WERI-Rb-1 (cell line): ENCODE measurements around the gene BRCA2.
A peak's percentile ranks its signal among the peaks of the same experiment; 100 is the strongest.

ENCODE experiments used
- DNase-seq: peaks from one replicate; pipeline ENCODE4 v3.0.0-alpha.2; 2020
- H3K27ac ChIP-seq: fragments of 250-450 bp; sonication (Bioruptor Pico); 2 replicates; pipeline ENCODE4 v1.5.1; 2020; ENCODE audit warnings: mild to moderate bottlenecking, moderate library complexity
- H3K27me3 ChIP-seq: fragments of 250-450 bp; sonication (Bioruptor Pico); 2 replicates; pipeline ENCODE4 v1.5.1; 2021; ENCODE audit warnings: mild to moderate bottlenecking, low read depth, moderate library complexity; ENCODE audit not compliant: insufficient read depth, severe bottlenecking
- H3K36me3 ChIP-seq: fragments of 250-450 bp; sonication (Bioruptor Pico); 2 replicates; pipeline ENCODE4 v1.5.1; 2020; ENCODE audit warnings: mild to moderate bottlenecking, moderate library complexity
- H3K4me3 ChIP-seq: 2 replicates; pipeline ENCODE4 v1.5.1; 2011; ENCODE audit warnings: low read depth, mild to moderate bottlenecking, control low read depth, low read length
- H3K9me3 ChIP-seq: fragments of 250-450 bp; sonication (Bioruptor Pico); 2 replicates; pipeline ENCODE4 v1.5.1; 2021; ENCODE audit warnings: mild to moderate bottlenecking, moderate library complexity; ENCODE audit not compliant: severe bottlenecking
- TF ChIP-seq, protein P1 (sequence below): IDR thresholded peaks from 2 replicates; pipeline ENCODE4 v1.5.1; 2011; ENCODE audit warnings: low read depth, mild to moderate bottlenecking, control low read depth, inconsistent platforms, low read length

Gene BRCA2

GRCh38 chr13:32428581-32429432 lies 113.5 kb downstream of the BRCA2 start:
- TF ChIP-seq, protein P1, sequence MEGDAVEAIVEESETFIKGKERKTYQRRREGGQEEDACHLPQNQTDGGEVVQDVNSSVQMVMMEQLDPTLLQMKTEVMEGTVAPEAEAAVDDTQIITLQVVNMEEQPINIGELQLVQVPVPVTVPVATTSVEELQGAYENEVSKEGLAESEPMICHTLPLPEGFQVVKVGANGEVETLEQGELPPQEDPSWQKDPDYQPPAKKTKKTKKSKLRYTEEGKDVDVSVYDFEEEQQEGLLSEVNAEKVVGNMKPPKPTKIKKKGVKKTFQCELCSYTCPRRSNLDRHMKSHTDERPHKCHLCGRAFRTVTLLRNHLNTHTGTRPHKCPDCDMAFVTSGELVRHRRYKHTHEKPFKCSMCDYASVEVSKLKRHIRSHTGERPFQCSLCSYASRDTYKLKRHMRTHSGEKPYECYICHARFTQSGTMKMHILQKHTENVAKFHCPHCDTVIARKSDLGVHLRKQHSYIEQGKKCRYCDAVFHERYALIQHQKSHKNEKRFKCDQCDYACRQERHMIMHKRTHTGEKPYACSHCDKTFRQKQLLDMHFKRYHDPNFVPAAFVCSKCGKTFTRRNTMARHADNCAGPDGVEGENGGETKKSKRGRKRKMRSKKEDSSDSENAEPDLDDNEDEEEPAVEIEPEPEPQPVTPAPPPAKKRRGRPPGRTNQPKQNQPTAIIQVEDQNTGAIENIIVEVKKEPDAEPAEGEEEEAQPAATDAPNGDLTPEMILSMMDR = no peak
- H3K36me3 ChIP-seq = no peaks in the 10 kb centered on the region
- no peaks in the 10 kb centered on the region for H3K9me3 ChIP-seq
- H3K4me3 ChIP-seq = peak overlapping the region; percentile 89
- no peak overlapping the region for H3K27ac ChIP-seq
- DNase-seq = no peak
- H3K27me3 ChIP-seq = no peaks in the 10 kb centered on the region

- Histone ChIP-seq H3K9me3 (no peaks in the 10 kb centered on the region), H3K4me3 (no peak overlapping the region), H3K27ac (no peak overlapping the region)
Observed at GRCh38 chr13:32429433-32429909, 114.2 kb downstream of the BRCA2 start.

DNA sequence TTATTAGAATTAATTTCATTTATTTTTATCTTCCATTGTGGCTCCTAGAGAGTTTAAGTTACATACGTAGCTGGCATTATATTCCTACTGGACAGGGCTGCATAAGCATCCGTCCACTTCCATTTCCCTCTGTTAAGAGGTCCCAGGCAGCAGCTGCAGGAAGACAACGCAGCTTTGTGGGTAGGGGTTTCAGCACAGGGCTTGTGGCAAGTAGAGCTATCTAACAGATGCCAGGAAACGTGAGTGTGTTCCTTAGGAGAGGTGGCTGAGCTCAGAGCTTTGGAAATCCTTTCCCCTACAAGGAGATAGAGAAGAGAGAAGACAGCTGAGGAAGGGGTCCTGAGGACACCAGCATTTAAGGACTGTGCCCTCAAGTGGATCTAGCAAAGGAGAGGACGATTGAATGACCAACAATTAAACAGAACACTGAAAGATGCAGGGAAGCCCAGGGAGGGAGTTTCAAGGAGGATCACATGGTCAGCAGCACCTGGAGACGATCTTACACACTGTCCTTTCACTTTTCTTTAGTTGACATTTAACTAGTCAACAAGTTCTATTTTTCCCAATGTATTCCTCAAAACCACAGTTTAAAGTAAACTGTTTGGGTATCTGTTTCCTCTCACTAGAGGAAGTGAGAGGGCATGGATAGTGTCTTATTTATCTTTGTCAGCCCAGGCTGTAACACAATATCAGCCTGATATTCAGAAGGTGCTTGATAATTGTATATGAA lies 114.9 kb downstream of the BRCA2 start:
- Histone ChIP-seq H3K27ac (no peak overlapping the region), H3K4me3 (no peak overlapping the region), H3K27me3 (no peaks in the 10 kb centered on the region), H3K36me3 (no peaks in the 10 kb centered on the region), H3K9me3 (no peaks in the 10 kb centered on the region)
- no peak for DNase-seq
- TF ChIP-seq, protein P1 = no peak

More at GRCh38 chr13:32429433-32429909, 114.2 kb downstream of the BRCA2 start:
- no peaks in the 10 kb centered on the region for H3K36me3 ChIP-seq
- DNase-seq = no peak
- H3K27me3 ChIP-seq = no peaks in the 10 kb centered on the region
- TF ChIP-seq, protein P1 = no peak

DNA sequence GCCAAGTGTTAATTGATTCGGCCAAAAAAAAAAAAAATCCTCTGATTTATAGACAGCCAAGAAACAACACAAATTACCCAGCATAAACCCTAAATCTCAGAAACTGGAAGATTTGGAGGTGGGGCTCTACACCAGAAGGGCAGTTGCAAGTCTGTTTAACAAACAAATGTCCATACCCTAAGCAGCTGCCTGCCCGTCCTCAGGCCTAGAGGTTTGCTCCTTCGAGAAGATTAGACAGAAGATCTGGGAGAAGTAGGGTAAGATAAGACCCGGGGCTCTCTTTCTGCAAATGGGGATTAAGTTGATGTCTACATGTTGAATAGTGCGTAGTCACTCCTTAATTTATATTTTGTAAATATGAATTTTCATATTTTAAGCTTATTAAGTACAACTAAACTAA lies 116.1 kb downstream of the BRCA2 start:
- peak; percentile 26 for DNase-seq
- Histone ChIP-seq H3K27me3 (no peaks in the 10 kb centered on the region), H3K9me3 (no peaks in the 10 kb centered on the region), H3K4me3 (no peak overlapping the region), H3K27ac (no peak overlapping the region), H3K36me3 (no peaks in the 10 kb centered on the region)
- TF ChIP-seq, protein P1 = no peak

DNA sequence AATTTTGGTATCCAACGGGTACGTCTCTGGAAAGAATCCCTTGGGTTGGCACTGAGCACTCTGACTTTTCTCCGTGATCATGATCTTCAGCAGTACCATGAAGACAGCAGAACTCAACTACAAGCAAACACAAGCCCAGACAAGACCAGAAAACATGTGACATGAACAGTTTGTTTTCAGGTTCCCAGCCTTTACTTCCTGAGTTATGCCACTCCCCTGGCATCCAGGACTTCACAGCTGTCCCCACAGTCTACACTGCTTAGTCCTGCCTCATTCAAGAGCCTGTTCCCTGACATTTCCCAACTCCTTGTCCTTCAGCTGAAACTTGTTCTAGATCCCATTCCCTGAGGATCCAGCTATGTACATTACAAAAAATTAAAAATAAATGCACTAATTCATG lies 117.5 kb downstream of the BRCA2 start:
- Histone ChIP-seq H3K27ac (no peak overlapping the region), H3K9me3 (no peaks in the 10 kb centered on the region), H3K4me3 (no peak overlapping the region), H3K36me3 (no peaks in the 10 kb centered on the region), H3K27me3 (no peaks in the 10 kb centered on the region)
- no peak for DNase-seq
- TF ChIP-seq, protein P1 = no peak
